DMS114 treated with DMSO at 0.1 percent for 48 hours (cell line): Measurements from ENCODE around the gene TP53I11.
A peak's percentile ranks its signal among the peaks of the same experiment; 100 is the strongest.

ENCODE experiments used
- DNase-seq: peaks from one replicate; lab custom pipeline; 2025; ENCODE audit not compliant: unreplicated experiment; lab: John Stamatoyannopoulos, UW

TP53I11 gene

GRCh38 chr11:44941259-44942021, 9.2 kb downstream of the TP53I11 start:
- no peak for DNase-seq

GRCh38 chr11:44940835-44941234, 9.8 kb downstream of the TP53I11 start:
- DNase-seq = no peak

- DNase-seq = no peak
Measured at GRCh38 chr11:44940404-44940803, 10.3 kb downstream of the TP53I11 start.

- no peak for DNase-seq
Measured at GRCh38 chr11:44939673-44940395, 10.8 kb downstream of the TP53I11 start.

GRCh38 chr11:44938066-44938691, 12.5 kb downstream of the TP53I11 start:
- DNase-seq = no peak

- DNase-seq = no peak
Measured at GRCh38 chr11:44936951-44937543, 13.6 kb downstream of the TP53I11 start.

GRCh38 chr11:44936525-44936924, 14.2 kb downstream of the TP53I11 start:
- DNase-seq = peak; percentile 54

- no peak for DNase-seq
Measured at GRCh38 chr11:44934735-44935250, 15.9 kb downstream of the TP53I11 start.

GRCh38 chr11:44934110-44934509, 16.6 kb downstream of the TP53I11 start:
- no peak for DNase-seq

- DNase-seq = no peak
Measured at GRCh38 chr11:44931466-44931865, 19.2 kb downstream of the TP53I11 start.

- no peak for DNase-seq
Measured at GRCh38 chr11:44930588-44931302, 19.9 kb downstream of the TP53I11 start.

- DNase-seq = no peak
Measured at GRCh38 chr11:44928816-44929215, 21.9 kb downstream of the TP53I11 start.

- no peak for DNase-seq
Measured at GRCh38 chr11:44928144-44928543, 22.5 kb downstream of the TP53I11 start.

GRCh38 chr11:44927174-44927661, 23.5 kb downstream of the TP53I11 start:
- DNase-seq = peak; percentile 62

GRCh38 chr11:44926036-44926435, 24.6 kb downstream of the TP53I11 start:
- DNase-seq = no peak

GRCh38 chr11:44923806-44924205, 26.9 kb downstream of the TP53I11 start:
- DNase-seq = no peak

GRCh38 chr11:44923115-44923514, 27.6 kb downstream of the TP53I11 start:
- no peak for DNase-seq

GRCh38 chr11:44920451-44920850, 30.2 kb downstream of the TP53I11 start:
- DNase-seq = no peak

GRCh38 chr11:44917741-44918140, 32.9 kb downstream of the TP53I11 start:
- DNase-seq = no peak

- DNase-seq = no peak
Measured at GRCh38 chr11:44916801-44917385, 33.8 kb downstream of the TP53I11 start.
